GM21390 (cell line): ENCODE measurements around the gene DDX3X.
"Not testable (repeated sequence)": the region's sequence is repeated elsewhere in the genome, so short reads cannot be mapped to it uniquely, and the experiment has no call there.

Source experiments
- ATAC-seq: cut with Tn5 transposase; IDR thresholded peaks from one replicate; pipeline ENCODE4 v1.9.1; 2021; ENCODE audit not compliant: unreplicated experiment

DDX3X gene

DNA sequence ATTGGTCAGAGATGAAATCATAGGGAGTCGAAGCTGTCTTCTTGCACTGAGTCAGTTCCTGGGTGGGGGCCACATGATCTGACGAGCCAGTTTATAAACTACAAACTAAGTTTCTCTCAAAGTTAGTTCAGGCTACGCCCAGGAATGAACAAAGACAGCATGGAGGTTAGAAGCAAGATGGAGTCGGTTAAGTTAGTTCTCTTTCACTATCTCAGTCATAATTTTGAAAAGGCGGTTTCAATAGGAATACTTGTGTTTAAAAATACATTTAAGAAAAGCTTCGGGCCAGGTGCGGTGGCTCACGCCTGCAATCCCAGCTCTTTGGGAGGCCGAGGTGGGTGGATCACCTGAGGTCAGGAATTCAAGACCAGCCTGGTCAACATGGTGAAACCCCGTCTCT is 77.3 kb downstream of the DDX3X start:
- ATAC-seq: not testable (repeated sequence)

DNA sequence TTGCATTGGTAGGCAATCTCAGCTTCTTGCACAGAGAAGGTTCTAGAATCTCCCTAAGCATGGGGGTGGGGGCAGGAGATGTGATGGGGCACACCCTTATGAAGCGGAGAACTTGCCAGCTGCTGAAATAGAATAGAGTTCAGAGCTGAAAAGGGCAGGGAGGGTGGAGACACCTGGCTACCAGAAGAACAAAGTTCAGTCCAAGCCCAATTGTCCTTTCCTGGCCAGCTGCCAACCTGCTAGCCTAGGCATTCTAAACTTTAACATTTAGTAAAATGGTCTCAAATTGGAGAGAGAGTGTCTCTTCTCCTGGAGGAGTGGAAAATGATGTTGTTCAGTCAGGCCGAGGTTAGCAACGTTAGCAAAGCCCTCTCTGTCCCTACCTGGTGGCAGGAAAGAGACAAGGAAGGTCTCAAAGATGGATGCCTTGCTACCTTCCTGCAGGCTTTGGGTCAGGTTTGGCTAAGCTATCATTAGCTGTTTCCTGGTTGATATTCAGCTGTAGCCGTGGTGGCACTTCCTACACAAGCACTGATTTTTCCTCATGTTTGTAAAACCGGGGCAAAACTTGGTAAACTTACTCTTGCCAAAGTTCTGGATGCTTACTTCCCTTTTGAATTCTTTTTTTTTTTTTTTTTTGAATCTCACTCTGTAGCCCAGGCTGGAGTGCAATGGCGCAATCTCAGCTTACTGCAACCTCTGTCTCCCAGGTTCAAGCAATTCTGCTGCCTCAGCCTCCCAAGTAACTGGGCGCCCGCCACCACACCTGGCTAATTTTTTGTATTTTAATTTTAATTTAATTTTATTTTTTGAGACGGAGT is 78.5 kb downstream of the DDX3X start:
- ATAC-seq: no peak
